SU-DHL-6 (cell line): ENCODE measurements around the gene SLC12A8.

Experiments
- H2AFZ ChIP-seq: fragments of 200-600 bp; sonication (generic); 2 replicates; pipeline ENCODE4 v1.6.1; 2014; ENCODE audit warnings: low read depth, mild to moderate bottlenecking, moderate library complexity, mixed read lengths, antibody characterized with exemption, low read length; ENCODE audit not compliant: severe bottlenecking
- H3F3A ChIP-seq: fragments of 200-600 bp; shearing (Covaris generic); 2 replicates; pipeline ENCODE4 v1.6.0; 2016; ENCODE audit warnings: antibody characterized with exemption, mild to moderate bottlenecking; ENCODE audit not compliant: insufficient read depth
- H3K27ac ChIP-seq: fragments of 200-600 bp; sonication (generic); 2 replicates; pipeline ENCODE4 v1.5.1; 2016; ENCODE audit warnings: low read depth, mild to moderate bottlenecking, low read length, moderate library complexity, mixed read lengths
- H3K27me3 ChIP-seq: fragments of 200-600 bp; sonication (generic), shearing (Covaris generic); 2 replicates; pipeline ENCODE4 v1.6.0; 2014; ENCODE audit warnings: mild to moderate bottlenecking, low read length
- H3K36me3 ChIP-seq: fragments of 200-600 bp; sonication (generic); 2 replicates; pipeline ENCODE4 v1.6.1; 2014; ENCODE audit warnings: mild to moderate bottlenecking, low read length, mixed read lengths
- H3K4me2 ChIP-seq: fragments of 300-600, 200-600 bp; shearing (Covaris generic), sonication (generic); 2 replicates; pipeline ENCODE4 v1.6.0; 2014; ENCODE audit warnings: low read length, low read depth, mild to moderate bottlenecking; ENCODE audit not compliant: poor library complexity, severe bottlenecking
- H3K4me3 ChIP-seq: fragments of 200-600 bp; sonication (generic); 2 replicates; pipeline ENCODE4 v1.5.1; 2014; ENCODE audit warnings: antibody characterized with exemption, low read length, mild to moderate bottlenecking, mixed read lengths; ENCODE audit not compliant: insufficient read depth, poor library complexity, severe bottlenecking
- H3K79me2 ChIP-seq: fragments of 200-600 bp; sonication (generic); 2 replicates; pipeline ENCODE4 v1.6.1; 2014; ENCODE audit warnings: mild to moderate bottlenecking, low read length, moderate library complexity; ENCODE audit not compliant: insufficient read depth
- H3K9ac ChIP-seq: fragments of 200-600 bp; sonication (generic); 2 replicates; pipeline ENCODE4 v1.7.0; 2014; ENCODE audit warnings: mild to moderate bottlenecking, low read length
- H3K9me2 ChIP-seq: fragments of 200-600 bp; sonication (generic); replicated peaks from 2 replicates; pipeline ENCODE4 v1.6.1; 2014; ENCODE audit warnings: low read length; ENCODE audit not compliant: insufficient read depth
- H3K9me3 ChIP-seq: fragments of 200-600 bp; sonication (generic); 2 replicates; pipeline ENCODE4 v1.6.1; 2014; ENCODE audit warnings: low read length, mixed read lengths; ENCODE audit not compliant: insufficient read depth
- H4K20me1 ChIP-seq: fragments of 200-600 bp; sonication (generic); 2 replicates; pipeline ENCODE4 v1.6.1; 2014; ENCODE audit warnings: low read depth, mild to moderate bottlenecking, antibody characterized with exemption, low read length, moderate library complexity, mixed read lengths
- EZH2phosphoT487 ChIP-seq: fragments of 200-600 bp; sonication (generic), shearing (Covaris generic); conservative IDR thresholded peaks from 2 replicates; pipeline ENCODE4 v1.6.1; 2018; ENCODE audit warnings: mild to moderate bottlenecking, antibody characterized with exemption, low read length, moderate library complexity, mixed read lengths
- TF ChIP-seq, protein P1 (sequence below): fragments of 200-600 bp; sonication (generic); IDR thresholded peaks from one replicate; pipeline ENCODE4 v1.5.1; 2017; ENCODE audit warnings: antibody characterized with exemption, mild to moderate bottlenecking, low read length, moderate library complexity; ENCODE audit not compliant: insufficient read depth, poor library complexity, severe bottlenecking

Gene SLC12A8

DNA sequence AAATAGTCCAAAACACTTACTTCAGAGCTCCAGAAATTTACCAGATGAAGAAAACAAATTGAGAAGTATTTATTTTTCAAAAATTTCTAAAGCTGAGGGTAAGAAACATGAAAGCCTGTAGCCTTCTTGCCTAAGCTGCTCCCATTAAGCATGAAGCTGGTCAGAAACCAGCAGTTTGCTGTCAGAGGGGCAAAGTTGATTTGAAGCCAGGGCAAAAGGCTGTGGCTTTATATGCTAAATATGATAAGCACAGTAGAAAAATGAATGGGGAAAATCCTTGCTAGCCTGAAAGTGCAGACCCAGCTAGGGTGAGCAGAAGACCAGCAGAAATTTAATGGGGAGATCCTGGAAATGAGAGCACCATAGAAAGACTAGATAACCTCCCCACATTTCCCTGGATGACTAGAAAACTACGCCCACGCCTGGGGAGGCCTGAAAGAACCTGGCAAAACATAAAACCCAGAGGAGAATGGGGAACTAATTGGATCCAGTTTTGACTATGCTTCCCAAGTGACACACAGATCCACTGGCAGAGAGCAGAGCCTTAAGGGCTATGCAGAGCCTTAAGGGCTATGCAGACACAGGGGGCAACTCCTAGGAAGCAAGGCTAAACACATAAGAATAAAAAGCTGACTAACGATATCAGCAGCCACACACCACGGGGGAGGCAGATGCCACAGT is 113.8 kb downstream of the SLC12A8 start:
- H4K20me1 ChIP-seq, result no peaks in the 10 kb centered on the region
- H3K27ac ChIP-seq, result no peak overlapping the region
- H3K27me3 ChIP-seq, result no peaks in the 10 kb centered on the region
- TF ChIP-seq EZH2phosphoT487, result no peak
- TF ChIP-seq, protein P1, sequence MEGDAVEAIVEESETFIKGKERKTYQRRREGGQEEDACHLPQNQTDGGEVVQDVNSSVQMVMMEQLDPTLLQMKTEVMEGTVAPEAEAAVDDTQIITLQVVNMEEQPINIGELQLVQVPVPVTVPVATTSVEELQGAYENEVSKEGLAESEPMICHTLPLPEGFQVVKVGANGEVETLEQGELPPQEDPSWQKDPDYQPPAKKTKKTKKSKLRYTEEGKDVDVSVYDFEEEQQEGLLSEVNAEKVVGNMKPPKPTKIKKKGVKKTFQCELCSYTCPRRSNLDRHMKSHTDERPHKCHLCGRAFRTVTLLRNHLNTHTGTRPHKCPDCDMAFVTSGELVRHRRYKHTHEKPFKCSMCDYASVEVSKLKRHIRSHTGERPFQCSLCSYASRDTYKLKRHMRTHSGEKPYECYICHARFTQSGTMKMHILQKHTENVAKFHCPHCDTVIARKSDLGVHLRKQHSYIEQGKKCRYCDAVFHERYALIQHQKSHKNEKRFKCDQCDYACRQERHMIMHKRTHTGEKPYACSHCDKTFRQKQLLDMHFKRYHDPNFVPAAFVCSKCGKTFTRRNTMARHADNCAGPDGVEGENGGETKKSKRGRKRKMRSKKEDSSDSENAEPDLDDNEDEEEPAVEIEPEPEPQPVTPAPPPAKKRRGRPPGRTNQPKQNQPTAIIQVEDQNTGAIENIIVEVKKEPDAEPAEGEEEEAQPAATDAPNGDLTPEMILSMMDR, result no peak
- H3K4me2 ChIP-seq, result no peak overlapping the region
- H3K79me2 ChIP-seq, result no peaks in the 10 kb centered on the region
- no peaks in the 10 kb centered on the region for H3K36me3 ChIP-seq
- no peak overlapping the region for H3K9ac ChIP-seq
- no peak overlapping the region for H2AFZ ChIP-seq
- H3F3A ChIP-seq, result no peaks in the 10 kb centered on the region
- H3K4me3 ChIP-seq, result no peak overlapping the region
- H3K9me2 ChIP-seq, result no peaks in the 10 kb centered on the region
- H3K9me3 ChIP-seq, result no peaks in the 10 kb centered on the region

DNA sequence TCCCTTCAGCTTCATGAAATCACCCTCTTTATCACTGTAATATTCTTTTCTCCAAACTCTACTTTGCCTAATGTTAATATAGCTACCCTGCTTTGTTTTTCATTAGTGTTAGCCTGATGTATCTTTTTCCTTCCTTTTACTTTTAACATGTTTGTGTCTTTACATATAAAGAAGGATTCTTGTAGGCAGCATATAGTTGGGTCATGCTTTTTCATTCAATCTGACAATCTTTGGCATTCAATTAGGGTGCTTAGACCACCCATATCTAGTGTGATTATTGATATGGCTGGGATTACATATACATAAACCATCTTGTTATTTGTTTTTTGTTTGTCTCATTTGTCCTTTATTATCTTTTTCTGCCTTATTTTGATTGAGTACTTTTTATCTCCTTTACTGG is 121.9 kb downstream of the SLC12A8 start:
- Histone ChIP-seq H3K4me2 (no peak overlapping the region), H3K9me2 (no peaks in the 10 kb centered on the region), H3K79me2 (no peaks in the 10 kb centered on the region), H3K36me3 (no peaks in the 10 kb centered on the region), H4K20me1 (no peaks in the 10 kb centered on the region), H2AFZ (no peak overlapping the region), H3K27me3 (no peaks in the 10 kb centered on the region), H3K9me3 (no peaks in the 10 kb centered on the region), H3F3A (no peaks in the 10 kb centered on the region), H3K4me3 (no peak overlapping the region), H3K9ac (no peak overlapping the region), H3K27ac (no peak overlapping the region)
- no peak for TF ChIP-seq EZH2phosphoT487
- TF ChIP-seq, protein P1, result no peak

DNA sequence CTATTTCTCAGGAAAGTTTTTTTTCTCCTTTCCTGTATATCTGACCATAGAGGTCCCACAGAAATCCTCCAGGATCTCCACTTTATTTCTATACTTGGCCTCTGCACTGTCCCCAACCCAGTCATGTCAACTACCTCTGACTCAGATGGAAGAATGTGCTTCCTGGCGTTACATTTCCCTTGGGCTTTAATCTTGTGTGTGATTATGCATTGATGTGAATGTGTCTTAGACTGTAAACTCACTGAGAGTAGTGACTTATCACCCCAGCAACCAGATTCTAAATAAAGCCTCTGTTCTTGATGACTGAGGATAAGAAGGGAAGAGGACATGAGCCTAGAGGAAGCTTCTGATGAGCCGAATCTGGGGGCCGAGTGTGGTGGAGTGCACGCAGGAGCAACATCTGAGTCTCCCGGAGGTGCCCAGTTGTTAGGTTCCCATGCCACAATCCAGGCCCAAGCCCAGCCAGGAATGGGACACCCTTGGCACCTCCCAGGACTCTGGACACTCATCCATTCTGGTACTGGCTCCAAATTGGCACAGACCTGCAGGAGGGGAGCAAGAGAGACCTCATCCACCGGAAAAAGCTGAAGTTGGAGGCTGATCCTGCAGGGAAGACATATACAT is 124.7 kb downstream of the SLC12A8 start:
- no peak overlapping the region for H3K4me2 ChIP-seq
- no peaks in the 10 kb centered on the region for H3K79me2 ChIP-seq
- TF ChIP-seq, protein P1, result no peak
- TF ChIP-seq EZH2phosphoT487, result no peak

More for the DNA sequence above, 124.7 kb downstream of the SLC12A8 start:
- H3K36me3 ChIP-seq, result no peaks in the 10 kb centered on the region
- no peaks in the 10 kb centered on the region for H3K27me3 ChIP-seq
- no peaks in the 10 kb centered on the region for H3K9me2 ChIP-seq
- no peak overlapping the region for H3K27ac ChIP-seq
- H3F3A ChIP-seq, result no peaks in the 10 kb centered on the region
- no peak overlapping the region for H3K9ac ChIP-seq
- no peak overlapping the region for H3K4me3 ChIP-seq
- no peak overlapping the region for H2AFZ ChIP-seq
- no peaks in the 10 kb centered on the region for H4K20me1 ChIP-seq
- H3K9me3 ChIP-seq, result no peaks in the 10 kb centered on the region
